Central memory CD8-positive, alpha-beta T cell (primary cell): ENCODE measurements around the gene YBX2.

Experiments
- ATAC-seq: fragments of 150-1000 bp; cut with Tn5 transposase; replicated peaks from 2 replicates; pipeline ENCODE4 v1.10.0; 2022; ENCODE audit warnings: mild to moderate bottlenecking, moderate FRiP score, moderate number of reproducible peaks; ENCODE audit not compliant: poor library complexity, severe bottlenecking; ENCODE audit errors: extremely low read depth
- DNase-seq, 2 donors: peaks; one replicate each; pipeline ENCODE4 v3.0.0; 2021; ENCODE audit warnings: low spot score in 2 of 2
- H3K27ac Mint-ChIP-seq: one replicate; pipeline ENCODE4 v1.8.0; 2022; ENCODE audit warnings: low read depth, mild to moderate bottlenecking, moderate library complexity, mixed read lengths
- H3K27me3 Mint-ChIP-seq: one replicate; pipeline ENCODE4 v1.8.0; 2022; ENCODE audit warnings: mixed read lengths
- H3K36me3 Mint-ChIP-seq: one replicate; pipeline ENCODE4 v1.8.0; 2022; ENCODE audit warnings: mild to moderate bottlenecking, moderate library complexity, mixed read lengths; ENCODE audit not compliant: insufficient read depth
- H3K4me1 Mint-ChIP-seq: one replicate; pipeline ENCODE4 v1.8.0; 2022; ENCODE audit warnings: mixed read lengths
- H3K4me3 Mint-ChIP-seq: one replicate; pipeline ENCODE4 v1.8.0; 2022; ENCODE audit warnings: mild to moderate bottlenecking, moderate library complexity, mixed read lengths
- H3K9me3 Mint-ChIP-seq: one replicate; pipeline ENCODE4 v1.8.0; 2022; ENCODE audit warnings: mixed read lengths

The YBX2 gene

GRCh38 chr17:7241090-7241733 is 53.2 kb downstream of the YBX2 start:
- Mint-ChIP-seq H3K9me3 (no peaks in the 10 kb centered on the region), H3K36me3 (peaks cover 48% of the 10 kb centered on the region), H3K4me1 (peaks cover 55% of the 10 kb centered on the region), H3K4me3 (peak overlapping the region; percentile 98), H3K27ac (peak overlapping the region; percentile 90), H3K27me3 (no peaks in the 10 kb centered on the region)
- DNase-seq, result no peak
- ATAC-seq, result no peak

- ATAC-seq (no peak), DNase-seq (no peak)
- Mint-ChIP-seq H3K4me3 (peak overlapping the region; percentile 98), H3K9me3 (no peaks in the 10 kb centered on the region), H3K27me3 (no peaks in the 10 kb centered on the region), H3K36me3 (peaks cover 43% of the 10 kb centered on the region), H3K4me1 (peaks cover 58% of the 10 kb centered on the region), H3K27ac (peak overlapping the region; percentile 92)
These were observed 54.1 kb downstream of the YBX2 start for GRCh38 chr17:7240375-7240774.

- ATAC-seq (peak; percentile 67), DNase-seq (peak; percentile 84 to 89)
- H3K27me3 Mint-ChIP-seq, result no peaks in the 10 kb centered on the region
- H3K27ac Mint-ChIP-seq, result peak within 1 kb of the TSS; percentile 92
- no peaks in the 10 kb centered on the region for H3K9me3 Mint-ChIP-seq
- peak within 1 kb of the TSS; percentile 98 for H3K4me3 Mint-ChIP-seq
- peaks cover 67% of the 10 kb centered on the region for H3K4me1 Mint-ChIP-seq
- peaks cover 46% of the 10 kb centered on the region for H3K36me3 Mint-ChIP-seq
These were observed 55.1 kb downstream of the YBX2 start, which contains the start of gene PHF23 for GRCh38 chr17:7239091-7240027. Gene PHF23, minus strand, starts transcription at chr17:7239457. Its CDS starts 178 bp downstream, at chr17:7239279.

- Mint-ChIP-seq H3K9me3 (no peaks in the 10 kb centered on the region), H3K27ac (peak overlapping the region; percentile 92), H3K4me1 (peaks cover 75% of the 10 kb centered on the region), H3K4me3 (peak overlapping the region; percentile 98), H3K36me3 (peaks cover 48% of the 10 kb centered on the region), H3K27me3 (no peaks in the 10 kb centered on the region)
- ATAC-seq, result no peak
- DNase-seq, result no peak
These were observed 55.9 kb downstream of the YBX2 start for GRCh38 chr17:7238420-7239090.
